ENCODE results near the gene CCNY.

CCNY gene

DNA sequence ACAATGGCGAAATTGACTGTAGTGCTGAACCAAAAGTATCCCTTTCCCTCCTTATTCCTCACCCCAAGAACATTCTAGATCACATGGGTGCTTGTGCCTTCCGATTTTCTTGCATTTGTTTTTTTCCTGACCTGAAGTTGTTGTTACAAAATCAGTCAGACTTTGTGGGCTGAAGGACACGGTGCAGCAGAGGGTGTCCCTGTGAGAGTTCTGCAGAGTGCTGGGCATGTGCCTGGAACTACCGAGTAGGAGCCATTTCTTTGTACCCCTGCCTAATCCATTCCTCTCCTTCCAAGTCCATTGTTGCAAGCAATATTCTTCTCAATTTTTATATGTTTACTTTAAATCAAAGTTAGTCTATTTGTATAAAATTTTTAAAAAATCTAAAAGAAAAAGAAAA, 233.5 kb downstream of the CCNY start:
- no peaks in the 10 kb centered on the region for H3K9me3 ChIP-seq (ENCODE audit: control insufficient read depth, insufficient read depth, low read length)
- no peak overlapping the region for H3K4me3 ChIP-seq (ENCODE audit: low read length)
- H3K27ac ChIP-seq (ENCODE audit: low read depth, low read length), result no peak overlapping the region
- no peaks in the 10 kb centered on the region for H3K9me2 ChIP-seq (replicated peaks; ENCODE audit: control insufficient read depth, low read length)
- H3K27me3 ChIP-seq (ENCODE audit: control insufficient read depth, low read length), result no peaks in the 10 kb centered on the region
- no peaks in the 10 kb centered on the region for H4K20me1 ChIP-seq (ENCODE audit: control insufficient read depth, insufficient read depth, low read depth, low read length)
- TF ChIP-seq EZH2phosphoT487 (IDR thresholded peaks at IDR 0.05; ENCODE audit: borderline replicate concordance, low read length), result no peak
- TF ChIP-seq, protein P1, sequence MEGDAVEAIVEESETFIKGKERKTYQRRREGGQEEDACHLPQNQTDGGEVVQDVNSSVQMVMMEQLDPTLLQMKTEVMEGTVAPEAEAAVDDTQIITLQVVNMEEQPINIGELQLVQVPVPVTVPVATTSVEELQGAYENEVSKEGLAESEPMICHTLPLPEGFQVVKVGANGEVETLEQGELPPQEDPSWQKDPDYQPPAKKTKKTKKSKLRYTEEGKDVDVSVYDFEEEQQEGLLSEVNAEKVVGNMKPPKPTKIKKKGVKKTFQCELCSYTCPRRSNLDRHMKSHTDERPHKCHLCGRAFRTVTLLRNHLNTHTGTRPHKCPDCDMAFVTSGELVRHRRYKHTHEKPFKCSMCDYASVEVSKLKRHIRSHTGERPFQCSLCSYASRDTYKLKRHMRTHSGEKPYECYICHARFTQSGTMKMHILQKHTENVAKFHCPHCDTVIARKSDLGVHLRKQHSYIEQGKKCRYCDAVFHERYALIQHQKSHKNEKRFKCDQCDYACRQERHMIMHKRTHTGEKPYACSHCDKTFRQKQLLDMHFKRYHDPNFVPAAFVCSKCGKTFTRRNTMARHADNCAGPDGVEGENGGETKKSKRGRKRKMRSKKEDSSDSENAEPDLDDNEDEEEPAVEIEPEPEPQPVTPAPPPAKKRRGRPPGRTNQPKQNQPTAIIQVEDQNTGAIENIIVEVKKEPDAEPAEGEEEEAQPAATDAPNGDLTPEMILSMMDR (IDR thresholded peaks at IDR 0.05; ENCODE audit: low read depth, low read length, poor library complexity, severe bottlenecking), result no peak
- no peaks in the 10 kb centered on the region for H3K79me2 ChIP-seq (ENCODE audit: control insufficient read depth, low read length)
- H3K36me3 ChIP-seq (ENCODE audit: control insufficient read depth, low read length), result no peaks in the 10 kb centered on the region; the same call in 1 of the 2 replicates
- no peaks in the 10 kb centered on the region for H3F3A ChIP-seq (ENCODE audit: control insufficient read depth, insufficient read depth)
- H3K4me1 ChIP-seq (ENCODE audit: control insufficient read depth, low read length), result peaks cover under 1% of the 10 kb centered on the region
- no peak overlapping the region for H3K4me2 ChIP-seq (ENCODE audit: low read length)

- Histone ChIP-seq H3K4me2 (ENCODE audit: low read length) (no peak overlapping the region), H3K9me3 (ENCODE audit: control insufficient read depth, insufficient read depth, low read length) (no peaks in the 10 kb centered on the region), H3K36me3 (ENCODE audit: control insufficient read depth, low read length) (no peaks in the 10 kb centered on the region; the same call in 1 of the 2 replicates), H3K79me2 (ENCODE audit: control insufficient read depth, low read length) (no peaks in the 10 kb centered on the region), H3K27ac (ENCODE audit: low read depth, low read length) (no peak overlapping the region), H3K9me2 (replicated peaks; ENCODE audit: control insufficient read depth, low read length) (no peaks in the 10 kb centered on the region), H4K20me1 (ENCODE audit: control insufficient read depth, insufficient read depth, low read depth, low read length) (no peaks in the 10 kb centered on the region), H3K27me3 (ENCODE audit: control insufficient read depth, low read length) (no peaks in the 10 kb centered on the region), H3F3A (ENCODE audit: control insufficient read depth, insufficient read depth) (no peaks in the 10 kb centered on the region), H3K4me1 (ENCODE audit: control insufficient read depth, low read length) (no peaks in the 10 kb centered on the region), H3K4me3 (ENCODE audit: low read length) (no peak overlapping the region)
- no peak for TF ChIP-seq EZH2phosphoT487 (IDR thresholded peaks at IDR 0.05; ENCODE audit: borderline replicate concordance, low read length)
- TF ChIP-seq, protein P1 (IDR thresholded peaks at IDR 0.05; ENCODE audit: low read depth, low read length, poor library complexity, severe bottlenecking), result no peak
Observed at GRCh38 chr10:35570397-35570796, 234.1 kb downstream of the CCNY start.

DNA sequence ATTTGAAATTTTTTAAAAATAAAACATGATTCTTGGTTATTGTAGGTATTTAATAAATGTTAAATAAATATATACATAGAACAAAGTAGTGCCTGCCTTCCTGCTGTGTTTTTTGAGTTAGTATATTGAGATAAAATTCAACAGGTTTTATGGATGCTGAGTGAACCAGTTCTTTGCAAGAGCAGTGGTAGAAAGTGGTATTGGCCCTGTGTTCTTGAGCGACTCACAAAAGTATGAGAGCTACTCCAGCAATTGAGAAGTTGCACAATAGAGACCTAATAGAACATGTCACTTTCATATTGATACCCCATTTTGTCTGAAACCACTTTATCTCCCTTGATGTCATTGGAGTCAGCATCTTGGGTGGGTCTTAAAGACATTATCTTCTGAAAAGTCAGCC, 236.3 kb downstream of the CCNY start:
- H3K4me3 ChIP-seq (ENCODE audit: low read length), result no peak overlapping the region

More for the DNA sequence above, 236.3 kb downstream of the CCNY start:
- no peaks in the 10 kb centered on the region for H3F3A ChIP-seq (ENCODE audit: control insufficient read depth, insufficient read depth)
- H3K36me3 ChIP-seq (ENCODE audit: control insufficient read depth, low read length), result no peaks in the 10 kb centered on the region; the same call in 1 of the 2 replicates
- no peaks in the 10 kb centered on the region for H3K9me2 ChIP-seq (replicated peaks; ENCODE audit: control insufficient read depth, low read length)
- H3K4me1 ChIP-seq (ENCODE audit: control insufficient read depth, low read length), result no peaks in the 10 kb centered on the region
- H3K27me3 ChIP-seq (ENCODE audit: control insufficient read depth, low read length), result no peaks in the 10 kb centered on the region
- no peak overlapping the region for H3K4me2 ChIP-seq (ENCODE audit: low read length)
- no peaks in the 10 kb centered on the region for H3K79me2 ChIP-seq (ENCODE audit: control insufficient read depth, low read length)
- no peak overlapping the region for H3K27ac ChIP-seq (ENCODE audit: low read depth, low read length)
- H4K20me1 ChIP-seq (ENCODE audit: control insufficient read depth, insufficient read depth, low read depth, low read length), result no peaks in the 10 kb centered on the region
- no peaks in the 10 kb centered on the region for H3K9me3 ChIP-seq (ENCODE audit: control insufficient read depth, insufficient read depth, low read length)
- TF ChIP-seq, protein P1 (IDR thresholded peaks at IDR 0.05; ENCODE audit: low read depth, low read length, poor library complexity, severe bottlenecking), result no peak
- TF ChIP-seq EZH2phosphoT487 (IDR thresholded peaks at IDR 0.05; ENCODE audit: borderline replicate concordance, low read length), result no peak

All from DOHH2 (cell line).